Measurements from ENCODE around the gene PSG6. TPM values are rescaled to one million over a fixed set of nuclear protein-coding genes. Genes with fewer than 3 reads are reported as not detected.

Gene PSG6
- total and polyA plus RNA-seq, 2 of the 8 experiments (the other 6 are each of a cell fraction or from before 2014, with no cell fraction given) = not detected

DNA sequence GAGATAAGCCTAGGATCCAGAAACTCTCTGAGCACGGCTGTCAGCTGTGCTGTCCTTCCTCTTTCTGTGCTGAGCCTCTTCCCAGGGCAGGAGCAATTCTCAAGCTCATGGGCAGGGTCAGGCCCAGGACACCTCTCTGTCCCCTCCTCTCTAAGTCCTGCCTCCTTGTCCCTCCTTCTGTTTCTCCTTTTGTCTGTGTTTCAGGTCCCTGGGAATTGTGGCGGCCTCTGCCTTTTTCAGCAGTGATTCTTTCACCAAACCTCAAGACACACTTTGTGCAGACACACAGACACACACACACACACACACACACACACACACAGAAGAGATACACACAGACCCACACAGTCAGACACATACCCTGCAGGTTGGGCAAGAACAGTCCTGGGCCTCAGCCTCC, 38.1 kb downstream of the PSG6 start, which contains the start of gene PSG1:
PSG1 (minus strand) TSS at position 101 of the 400 bp plus-strand sequence. CDS start 132 bp downstream, outside the sequence.
- Histone ChIP-seq H4K5ac (ENCODE audit: insufficient read length, low read depth, low read length) (no peak within 1 kb of the TSS), H2BK15ac (ENCODE audit: low read length) (no peak within 1 kb of the TSS), H4K8ac (ENCODE audit: extremely low read depth, insufficient read depth, low read length) (no peak within 1 kb of the TSS), H4K91ac (replicated peaks; ENCODE audit: insufficient read length, low read length) (no peak within 1 kb of the TSS), H3K4me1 (replicated peaks in 1 of 4; ENCODE audit: control insufficient read depth in 3 of 4, insufficient read depth in 4 of 4, low read length in 3 of 4) (no peaks in the 10 kb centered on the region), H3K4ac (replicated peaks; ENCODE audit: insufficient read length, low read depth, low read length) (no peak within 1 kb of the TSS), H3K27me3 (replicated peaks in 1 of 4; ENCODE audit: control insufficient read depth in 3 of 4, extremely low read depth in 1 of 4, insufficient read depth in 3 of 4, low read length in 3 of 4) (no peaks in the 10 kb centered on the region), H3K79me1 (ENCODE audit: low read depth, low read length) (no peaks in the 10 kb centered on the region), H3K23ac (ENCODE audit: insufficient read length) (no peak within 1 kb of the TSS), H3K9me3 (ENCODE audit: insufficient read depth in 2 of 2, low read depth in 1 of 2, low read length in 1 of 2) (peaks cover 20 to 63% of the 10 kb centered on the region in 2 experiments; a peak in 3 of 4 replicates), H3K4me2 (ENCODE audit: insufficient read depth in 1 of 2, low read depth in 2 of 2, low read length in 2 of 2) (no peak within 1 kb of the TSS), H2AK5ac (ENCODE audit: low read depth, low read length) (no peak within 1 kb of the TSS), H2AFZ (ENCODE audit: low read length) (no peak within 1 kb of the TSS), H3K27ac (ENCODE audit: low read depth, low read length) (no peak within 1 kb of the TSS), H3K56ac (replicated peaks; ENCODE audit: insufficient read length, low read depth, low read length) (no peak within 1 kb of the TSS), H3K18ac (ENCODE audit: extremely low read depth, low read length) (no peak within 1 kb of the TSS), H3K9ac (replicated peaks in 1 of 4; ENCODE audit: extremely low read depth in 1 of 4, low read depth in 3 of 4, low read length in 3 of 4) (no peak within 1 kb of the TSS), H3K14ac (ENCODE audit: insufficient read length) (no peak within 1 kb of the TSS), H3K23me2 (ENCODE audit: low read depth, low read length) (no peaks in the 10 kb centered on the region; the same call in 1 of the 2 replicates), H3K4me3 (ENCODE audit: extremely low read depth in 1 of 4, insufficient read depth in 2 of 4, low read depth in 3 of 4, low read length in 4 of 4) (no peak within 1 kb of the TSS), H4K20me1 (replicated peaks in 1 of 2; ENCODE audit: control insufficient read depth in 1 of 2, insufficient read depth in 2 of 2, low read length in 2 of 2) (no peaks in the 10 kb centered on the region), H2BK12ac (ENCODE audit: low read depth, low read length) (no peak within 1 kb of the TSS), H3K36me3 (ENCODE audit: control insufficient read depth in 2 of 4, insufficient read depth in 4 of 4, low read length in 3 of 4) (no peaks in the 10 kb centered on the region), H3K79me2 (ENCODE audit: control insufficient read depth in 1 of 2, insufficient read depth in 2 of 2, low read length in 2 of 2) (no peaks in the 10 kb centered on the region), H2BK5ac (ENCODE audit: low read depth, low read length) (no peak within 1 kb of the TSS), H2BK120ac (replicated peaks; ENCODE audit: low read depth, low read length) (no peak within 1 kb of the TSS), H2BK20ac (ENCODE audit: low read length) (no peak within 1 kb of the TSS)
- TF ChIP-seq BCL11A (IDR thresholded peaks at IDR 0.05; ENCODE audit: low read depth in 2 of 2, low read length in 2 of 2) (no peak), RBBP5 (IDR thresholded peaks at IDR 0.05; ENCODE audit: borderline replicate concordance, low read depth, low read length) (no peak), KDM4A (IDR thresholded peaks at IDR 0.05; ENCODE audit: low read depth, low read length, severe bottlenecking) (no peak), RNF2 (IDR thresholded peaks at IDR 0.05; ENCODE audit: borderline replicate concordance, low read depth, low read length, missing control alignments, poor library complexity, severe bottlenecking) (no peak), RFX5 (IDR thresholded peaks at IDR 0.05; ENCODE audit: borderline replicate concordance, low read depth, low read length) (no peak), SIN3A (conservative IDR thresholded peaks at IDR 0.05 in 1 of 2, IDR thresholded peaks at IDR 0.05 in 1 of 2; ENCODE audit: low read depth in 1 of 2, low read length in 2 of 2) (no peak), GABPA (IDR thresholded peaks at IDR 0.05; ENCODE audit: borderline replicate concordance, insufficient read depth, low read length) (no peak)
- TF ChIP-seq, protein P1, sequence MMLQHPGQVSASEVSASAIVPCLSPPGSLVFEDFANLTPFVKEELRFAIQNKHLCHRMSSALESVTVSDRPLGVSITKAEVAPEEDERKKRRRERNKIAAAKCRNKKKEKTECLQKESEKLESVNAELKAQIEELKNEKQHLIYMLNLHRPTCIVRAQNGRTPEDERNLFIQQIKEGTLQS (IDR thresholded peaks at IDR 0.05; ENCODE audit: insufficient read depth, low read depth, low read length) = no peak
- WGBS, 2 experiments (ENCODE audit: extremely low coverage in 1 of 2, insufficient coverage in 1 of 2, insufficient read length in 1 of 2, insufficient replicate concordance in 2 of 2, low coverage in 1 of 2, low lambda C conversion rate in 2 of 2, missing lambda C conversion rate in 1 of 2) = 41% methylated on average over 2 of the region's 2 CpGs; no CpG with 5 or more reads in 1 of the 2 experiments
- FAIRE-seq (no peak), DNase-seq (ENCODE audit: low read depth in 1 of 2, low spot score in 2 of 2) (no peak)
- POLR2A ChIA-PET (ENCODE audit: partially characterized antibody) = no interaction called here
- CTCF ChIA-PET (ENCODE audit: partially characterized antibody) = no interaction called here

Data from H1 (cell line).